SK-N-SH (cell line): ENCODE results near the gene WDFY2. TPM values are rescaled to one million over a fixed set of nuclear protein-coding genes. Genes with fewer than 3 reads are reported as not detected.

Experiments
- CTCF ChIA-PET: fragments of 300-600, 350-600 bp; formaldehyde crosslinking; extraction: SDS; loops from one replicate; lab custom pipeline; 2021; lab: Yijun Ruan, JAX
- POLR2A ChIA-PET: fragments of 350-600 bp; sonication (Branson Sonifier 250); formaldehyde crosslinking; extraction: SDS; loops from one replicate; lab custom pipeline; 2020; ENCODE audit warnings: antibody characterized with exemption, inconsistent platforms; lab: Yijun Ruan, JAX
- DNase-seq: peaks from one replicate; pipeline ENCODE4 v3.0.0; 2012
- H2AFZ ChIP-seq: fragments of 200-600 bp; sonication (generic); 2 replicates; pipeline ENCODE4 v1.8.1; 2016; ENCODE audit warnings: antibody characterized with exemption, mild to moderate bottlenecking, low read depth
- H3F3A ChIP-seq: fragments of 200-600 bp; sonication (generic); replicated peaks from 2 replicates; pipeline ENCODE3; 2016; ENCODE audit warnings: antibody characterized with exemption, mild to moderate bottlenecking; ENCODE audit not compliant: insufficient read depth
- H3K27ac ChIP-seq, 2 experiments: fragments of 200-500 bp in 1 of 2; fragments of 200-600 bp in 1 of 2; sonication (Bioruptor generic) in 1 of 2; sonication (generic), shearing (Covaris generic) in 1 of 2; 2 replicates each; pipeline versions ENCODE4 v1.5.1 to v1.6.1; 2014 to 2016; ENCODE audit warnings: low read depth in 2 of 2, inconsistent platforms in 1 of 2, low read length in 1 of 2, mild to moderate bottlenecking in 1 of 2, mixed read lengths in 1 of 2
- H3K27me3 ChIP-seq: fragments of 200-600 bp; sonication (generic), shearing (Covaris generic); 2 replicates; pipeline ENCODE4 v1.6.1; 2016; ENCODE audit warnings: mixed run types; ENCODE audit not compliant: insufficient read depth
- H3K36me3 ChIP-seq, 2 experiments: fragments of 200-500 bp in 1 of 2; fragments of 200-600 bp in 1 of 2; sonication (Bioruptor generic) in 1 of 2; sonication (generic) in 1 of 2; replicated peaks in 1 of 2; 2 replicates each; pipeline versions ENCODE3 to v1.5.1; 2014 to 2016; ENCODE audit warnings: low read length in 1 of 2, mild to moderate bottlenecking in 1 of 2; ENCODE audit not compliant: insufficient read depth in 2 of 2, control insufficient read depth in 1 of 2
- H3K4me1 ChIP-seq, 2 experiments: fragments of 200-500 bp in 1 of 2; fragments of 200-600 bp in 1 of 2; sonication (Bioruptor generic) in 1 of 2; sonication (generic), shearing (Covaris generic) in 1 of 2; 2 replicates each; pipeline versions ENCODE4 v1.5.1 to v1.6.1; 2014 to 2016; ENCODE audit warnings: low read depth in 1 of 2, low read length in 1 of 2, mixed run types in 1 of 2; ENCODE audit not compliant: insufficient read depth in 2 of 2, control insufficient read depth in 1 of 2
- H3K4me2 ChIP-seq: fragments of 200-600 bp; sonication (generic), shearing (Covaris generic); 2 replicates; pipeline ENCODE4 v1.6.1; 2017; ENCODE audit warnings: mixed run types
- H3K4me3 ChIP-seq, 2 experiments: fragments of 200-500 bp in 1 of 2; fragments of 200-600 bp in 1 of 2; sonication (Bioruptor generic) in 1 of 2; sonication (generic), shearing (Covaris generic) in 1 of 2; 2 replicates each; pipeline versions ENCODE4 v1.5.1 to v1.8.1; 2014 to 2016; ENCODE audit warnings: low read depth in 2 of 2, inconsistent platforms in 1 of 2, low read length in 1 of 2, mild to moderate bottlenecking in 1 of 2, mixed read lengths in 1 of 2, moderate library complexity in 1 of 2
- H3K79me2 ChIP-seq: fragments of 200-600 bp; sonication (generic); 2 replicates; pipeline ENCODE4 v1.8.1; 2017; ENCODE audit warnings: mild to moderate bottlenecking; ENCODE audit not compliant: insufficient read depth
- H3K9ac ChIP-seq: fragments of 200-600 bp; sonication (generic); 2 replicates; pipeline ENCODE4 v1.6.1; 2017; ENCODE audit warnings: mixed run types
- H3K9me2 ChIP-seq: fragments of 200-600 bp; sonication (generic); 2 replicates; pipeline ENCODE4 v1.6.1; 2017; ENCODE audit warnings: mixed run types
- H3K9me3 ChIP-seq: fragments of 200-600 bp; sonication (generic); 2 replicates; pipeline ENCODE4 v1.6.1; 2017; ENCODE audit warnings: mixed run types, mild to moderate bottlenecking, moderate library complexity
- H4K20me1 ChIP-seq: fragments of 200-600 bp; sonication (generic); 2 replicates; pipeline ENCODE4 v1.6.1; 2017; ENCODE audit warnings: mild to moderate bottlenecking, mixed run types; ENCODE audit not compliant: insufficient read depth
- CHD2 ChIP-seq: fragments of 150-350 bp; IDR thresholded peaks from 2 replicates; pipeline ENCODE4 v1.6.1; 2018; ENCODE audit warnings: low read length; ENCODE audit not compliant: partially characterized antibody
- CTCF ChIP-seq: fragments of 200-600 bp; sonication (generic); IDR thresholded peaks from 2 replicates; pipeline ENCODE4 v1.6.1; 2017; ENCODE audit warnings: antibody characterized with exemption, mild to moderate bottlenecking, moderate library complexity
- ELF1 ChIP-seq: IDR thresholded peaks from 2 replicates; pipeline ENCODE4 v1.4.0; 2012
- EZH2phosphoT487 ChIP-seq: fragments of 200-600 bp; sonication (generic); IDR thresholded peaks from 2 replicates; pipeline ENCODE4 v1.6.1; 2017; ENCODE audit warnings: low read depth, mixed run types, mild to moderate bottlenecking, antibody characterized with exemption, moderate library complexity, borderline replicate concordance
- FOSL2 ChIP-seq: IDR thresholded peaks from 2 replicates; pipeline ENCODE4 v1.4.0; 2012; ENCODE audit warnings: low read depth, mild to moderate bottlenecking, moderate library complexity, borderline replicate concordance
- FOXJ3 ChIP-seq: sonication (generic); formaldehyde crosslinking; IDR thresholded peaks from 2 replicates; pipeline ENCODE4 v1.5.1; 2020; ENCODE audit warnings: mild to moderate bottlenecking, missing genetic modification reagents
- FOXM1 ChIP-seq: IDR thresholded peaks from 2 replicates; pipeline ENCODE4 v1.4.0; 2012; ENCODE audit warnings: low read depth, mild to moderate bottlenecking
- GABPA ChIP-seq: IDR thresholded peaks from 2 replicates; pipeline ENCODE4 v1.4.0; 2012; ENCODE audit warnings: low read depth, mild to moderate bottlenecking
- MEF2A ChIP-seq: IDR thresholded peaks from 2 replicates; pipeline ENCODE4 v1.4.0; 2012; ENCODE audit warnings: low read depth, borderline replicate concordance
- MXI1 ChIP-seq: IDR thresholded peaks from 2 replicates; pipeline ENCODE4 v1.6.1; 2012; ENCODE audit warnings: mild to moderate bottlenecking, low read depth, low read length, improper control_type of control experiment
- NFIC ChIP-seq: IDR thresholded peaks from 2 replicates; pipeline ENCODE4 v1.4.0; 2012; ENCODE audit warnings: borderline replicate concordance
- NRF1 ChIP-seq: IDR thresholded peaks from 2 replicates; pipeline ENCODE4 v1.6.1; 2012; ENCODE audit warnings: low read depth, mild to moderate bottlenecking, low read length
- PBX3 ChIP-seq: IDR thresholded peaks from 2 replicates; pipeline ENCODE4; 2012
- POLR2AphosphoS5 ChIP-seq: IDR thresholded peaks from 2 replicates; pipeline ENCODE4 v1.6.1; 2012; ENCODE audit warnings: low read depth, low read length
- RAD21 ChIP-seq: IDR thresholded peaks from 2 replicates; pipeline ENCODE4 v1.6.1; 2012; ENCODE audit warnings: mild to moderate bottlenecking, low read length
- RCOR1 ChIP-seq: fragments of 150-350 bp; IDR thresholded peaks from 2 replicates; pipeline ENCODE4 v1.6.1; 2017; ENCODE audit warnings: antibody characterized with exemption, low read length
- RXRA ChIP-seq: IDR thresholded peaks from 2 replicates; pipeline ENCODE4 v1.4.0; 2012; ENCODE audit warnings: low read depth, mild to moderate bottlenecking, borderline replicate concordance
- SIN3A ChIP-seq: IDR thresholded peaks from 2 replicates; pipeline ENCODE4 v1.6.1; 2012; ENCODE audit warnings: low read depth, mild to moderate bottlenecking, low read length, moderate library complexity, borderline replicate concordance
- SMC3 ChIP-seq: IDR thresholded peaks from 2 replicates; pipeline ENCODE4 v1.6.1; 2012; ENCODE audit warnings: low read depth, low read length, improper control_type of control experiment
- TAF1 ChIP-seq: IDR thresholded peaks from 2 replicates; pipeline ENCODE4 v1.6.1; 2012; ENCODE audit warnings: low read depth, mild to moderate bottlenecking, low read length, moderate library complexity, borderline replicate concordance
- TCF12 ChIP-seq: IDR thresholded peaks from 2 replicates; pipeline ENCODE4 v1.4.0; 2012
- TEAD4 ChIP-seq: IDR thresholded peaks from 2 replicates; pipeline ENCODE4 v1.4.0; 2012; ENCODE audit warnings: mild to moderate bottlenecking, borderline replicate concordance; ENCODE audit not compliant: insufficient read depth
- YY1 ChIP-seq: IDR thresholded peaks from 2 replicates; pipeline ENCODE4 v1.4.0; 2012; ENCODE audit warnings: low read depth, mild to moderate bottlenecking
- ZBTB33 ChIP-seq: IDR thresholded peaks from 2 replicates; pipeline ENCODE4 v1.4.0; 2012; ENCODE audit warnings: low read depth, borderline replicate concordance
- WGBS: methylation state at CpG from one replicate; pipeline ENCODE4 v1.1.6; 2017; ENCODE audit warnings: low lambda C conversion rate; 5-methylcytosine and 5-hydroxymethylcytosine counted together
- polyA plus RNA-seq, 3 experiments: library from polyadenylated mRNA; depleted of rRNA; stranded (reverse); fragments of >200 nt; gene quantifications; 2 replicates each; pipeline ENCODE4 v1.2.3, GENCODE V29; 2012
- TF ChIP-seq, protein P1 (sequence below): fragments of 150-350 bp; IDR thresholded peaks from 2 replicates; pipeline ENCODE4 v1.6.1; 2016; ENCODE audit warnings: mild to moderate bottlenecking, low read depth, low read length
- TF ChIP-seq, protein P2 (sequence below): fragments of 150-350 bp; IDR thresholded peaks from 2 replicates; pipeline ENCODE4 v1.6.1; 2017; ENCODE audit warnings: antibody characterized with exemption, low read length, low read depth, borderline replicate concordance
- TF ChIP-seq, protein P3 (sequence below): IDR thresholded peaks from 2 replicates; pipeline ENCODE4 v1.4.0; 2012; ENCODE audit warnings: low read depth

The WDFY2 gene
- polyA plus RNA-seq, 1 of the 3 experiments (the other 2 are of a cell fraction): 4.1 TPM

GRCh38 chr13:51614350-51614786 lies 30.1 kb downstream of the WDFY2 start:
- Histone ChIP-seq H3K4me1 (peaks cover 29 to 40% of the 10 kb centered on the region in 2 experiments), H3K27me3 (no peaks in the 10 kb centered on the region)
- TF ChIP-seq POLR2AphosphoS5 (no peak), ELF1 (no peak), MEF2A (no peak), NFIC (no peak), PBX3 (no peak), FOXM1 (no peak), TEAD4 (no peak), FOXJ3 (CRISPR knock-in tag) (peak; percentile 49; the same call in 1 of the 2 replicates), EZH2phosphoT487 (no peak), NRF1 (no peak), FOSL2 (no peak), RCOR1 (peak; percentile 67; the same call in 1 of the 2 replicates), TAF1 (no peak), RAD21 (no peak), ZBTB33 (no peak), CTCF (no peak), SMC3 (no peak), YY1 (no peak), TCF12 (peak; percentile 52; the same call in 1 of the 2 replicates), CHD2 (peak; percentile 92), MXI1 (peak; percentile 77), RXRA (no peak), SIN3A (no peak), GABPA (peak; percentile 52)
- TF ChIP-seq, protein P1, sequence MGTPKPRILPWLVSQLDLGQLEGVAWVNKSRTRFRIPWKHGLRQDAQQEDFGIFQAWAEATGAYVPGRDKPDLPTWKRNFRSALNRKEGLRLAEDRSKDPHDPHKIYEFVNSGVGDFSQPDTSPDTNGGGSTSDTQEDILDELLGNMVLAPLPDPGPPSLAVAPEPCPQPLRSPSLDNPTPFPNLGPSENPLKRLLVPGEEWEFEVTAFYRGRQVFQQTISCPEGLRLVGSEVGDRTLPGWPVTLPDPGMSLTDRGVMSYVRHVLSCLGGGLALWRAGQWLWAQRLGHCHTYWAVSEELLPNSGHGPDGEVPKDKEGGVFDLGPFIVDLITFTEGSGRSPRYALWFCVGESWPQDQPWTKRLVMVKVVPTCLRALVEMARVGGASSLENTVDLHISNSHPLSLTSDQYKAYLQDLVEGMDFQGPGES: no peak
- TF ChIP-seq, protein P2, sequence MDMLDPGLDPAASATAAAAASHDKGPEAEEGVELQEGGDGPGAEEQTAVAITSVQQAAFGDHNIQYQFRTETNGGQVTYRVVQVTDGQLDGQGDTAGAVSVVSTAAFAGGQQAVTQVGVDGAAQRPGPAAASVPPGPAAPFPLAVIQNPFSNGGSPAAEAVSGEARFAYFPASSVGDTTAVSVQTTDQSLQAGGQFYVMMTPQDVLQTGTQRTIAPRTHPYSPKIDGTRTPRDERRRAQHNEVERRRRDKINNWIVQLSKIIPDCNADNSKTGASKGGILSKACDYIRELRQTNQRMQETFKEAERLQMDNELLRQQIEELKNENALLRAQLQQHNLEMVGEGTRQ: no peak
- TF ChIP-seq, protein P3, sequence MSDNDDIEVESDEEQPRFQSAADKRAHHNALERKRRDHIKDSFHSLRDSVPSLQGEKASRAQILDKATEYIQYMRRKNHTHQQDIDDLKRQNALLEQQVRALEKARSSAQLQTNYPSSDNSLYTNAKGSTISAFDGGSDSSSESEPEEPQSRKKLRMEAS: 0 out of 2 replicates have a peak, but pooled peaks have one; percentile 37

More at GRCh38 chr13:51614350-51614786, 30.1 kb downstream of the WDFY2 start:
- no peaks in the 10 kb centered on the region for H3K9me3 ChIP-seq
- 50% methylated on average over 8 of the region's 8 CpGs for WGBS
- H3K9me2 ChIP-seq: no peaks in the 10 kb centered on the region
- H4K20me1 ChIP-seq: peaks cover 4% of the 10 kb centered on the region; the same call in 1 of the 2 replicates
- H2AFZ ChIP-seq: no peak overlapping the region
- H3F3A ChIP-seq: peaks cover 12% of the 10 kb centered on the region
- H3K27ac ChIP-seq: peak overlapping the region; percentile 29 to 96; a peak in 3 of 4 replicates
- peak overlapping the region; percentile 46; the same call in 1 of the 2 replicates for H3K4me2 ChIP-seq
- H3K4me3 ChIP-seq: no peak overlapping the region; a peak in 1 of 4 replicates
- ChIA-PET CTCF (interaction anchor here (0.9 to 2.3 kb wide), 5 partner anchors 18 to 176 kb away, joined by 4 to 5 read pairs (median 4); no protein-coding TSS in a partner anchor), POLR2A (interaction anchor here (0.6 to 3.5 kb wide), 7 partner anchors 14 to 172 kb away, joined by 3 to 19 read pairs (median 5); partner anchors contain the start of gene INTS6)
- peaks cover 87% of the 10 kb centered on the region for H3K79me2 ChIP-seq
- no peak overlapping the region for H3K9ac ChIP-seq
- DNase-seq: peak; percentile 64
- H3K36me3 ChIP-seq: no peaks in the 10 kb centered on the region
